Measurements from ENCODE around the gene ATF7IP.
A peak's percentile ranks its signal among the peaks of the same experiment; 100 is the strongest.
"Not testable (repeated sequence)": the region's sequence is repeated elsewhere in the genome, so short reads cannot be mapped to it uniquely, and the experiment has no call there.

ATF7IP gene, protein sequence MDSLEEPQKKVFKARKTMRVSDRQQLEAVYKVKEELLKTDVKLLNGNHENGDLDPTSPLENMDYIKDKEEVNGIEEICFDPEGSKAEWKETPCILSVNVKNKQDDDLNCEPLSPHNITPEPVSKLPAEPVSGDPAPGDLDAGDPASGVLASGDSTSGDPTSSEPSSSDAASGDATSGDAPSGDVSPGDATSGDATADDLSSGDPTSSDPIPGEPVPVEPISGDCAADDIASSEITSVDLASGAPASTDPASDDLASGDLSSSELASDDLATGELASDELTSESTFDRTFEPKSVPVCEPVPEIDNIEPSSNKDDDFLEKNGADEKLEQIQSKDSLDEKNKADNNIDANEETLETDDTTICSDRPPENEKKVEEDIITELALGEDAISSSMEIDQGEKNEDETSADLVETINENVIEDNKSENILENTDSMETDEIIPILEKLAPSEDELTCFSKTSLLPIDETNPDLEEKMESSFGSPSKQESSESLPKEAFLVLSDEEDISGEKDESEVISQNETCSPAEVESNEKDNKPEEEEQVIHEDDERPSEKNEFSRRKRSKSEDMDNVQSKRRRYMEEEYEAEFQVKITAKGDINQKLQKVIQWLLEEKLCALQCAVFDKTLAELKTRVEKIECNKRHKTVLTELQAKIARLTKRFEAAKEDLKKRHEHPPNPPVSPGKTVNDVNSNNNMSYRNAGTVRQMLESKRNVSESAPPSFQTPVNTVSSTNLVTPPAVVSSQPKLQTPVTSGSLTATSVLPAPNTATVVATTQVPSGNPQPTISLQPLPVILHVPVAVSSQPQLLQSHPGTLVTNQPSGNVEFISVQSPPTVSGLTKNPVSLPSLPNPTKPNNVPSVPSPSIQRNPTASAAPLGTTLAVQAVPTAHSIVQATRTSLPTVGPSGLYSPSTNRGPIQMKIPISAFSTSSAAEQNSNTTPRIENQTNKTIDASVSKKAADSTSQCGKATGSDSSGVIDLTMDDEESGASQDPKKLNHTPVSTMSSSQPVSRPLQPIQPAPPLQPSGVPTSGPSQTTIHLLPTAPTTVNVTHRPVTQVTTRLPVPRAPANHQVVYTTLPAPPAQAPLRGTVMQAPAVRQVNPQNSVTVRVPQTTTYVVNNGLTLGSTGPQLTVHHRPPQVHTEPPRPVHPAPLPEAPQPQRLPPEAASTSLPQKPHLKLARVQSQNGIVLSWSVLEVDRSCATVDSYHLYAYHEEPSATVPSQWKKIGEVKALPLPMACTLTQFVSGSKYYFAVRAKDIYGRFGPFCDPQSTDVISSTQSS

DNA sequence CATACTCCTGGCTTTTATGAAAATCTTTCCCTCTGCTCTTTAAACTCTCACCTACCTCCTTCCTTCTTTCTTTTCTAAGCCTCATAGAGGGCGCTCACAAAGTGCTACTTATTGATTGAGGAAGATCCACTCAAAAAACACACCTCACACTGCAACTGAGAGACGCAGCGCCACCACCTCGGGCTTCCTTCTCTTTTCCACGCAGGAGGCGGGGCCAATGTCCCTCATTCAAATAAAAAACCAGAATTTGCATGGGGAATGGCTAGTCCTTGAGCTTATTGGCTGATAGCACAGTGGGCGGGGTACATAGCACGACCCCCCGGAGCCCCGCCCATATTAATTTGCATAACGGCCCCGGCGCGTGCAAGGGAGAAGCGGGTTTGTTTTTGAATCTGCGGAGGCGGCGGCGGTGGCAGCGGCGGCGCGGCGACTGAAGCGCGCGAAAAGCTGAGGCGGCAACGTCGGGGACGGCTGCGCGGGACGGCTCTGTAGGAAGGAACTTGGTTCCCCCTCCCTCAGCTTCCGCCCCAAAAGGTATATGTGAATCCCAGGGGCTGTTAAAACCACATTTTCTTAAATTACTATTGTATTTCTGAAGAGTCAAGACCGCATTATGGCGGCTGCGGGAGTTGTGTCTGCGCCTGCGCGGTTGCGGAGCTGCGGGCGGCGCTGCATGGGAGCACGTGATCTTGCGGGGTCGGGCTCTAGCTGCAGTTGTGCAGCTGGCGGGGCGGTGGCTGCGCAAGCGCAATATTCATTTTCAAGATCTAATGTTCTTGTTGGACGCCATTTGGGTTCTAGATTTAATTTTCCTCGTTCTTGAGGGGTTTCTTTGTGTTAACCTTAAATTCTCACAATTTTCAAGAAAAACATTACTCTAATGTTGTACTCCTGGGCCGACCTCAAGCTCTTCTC, at the start of gene ATF7IP:
ATF7IP (plus strand) TSS at position 389 of the 915 bp plus-strand sequence. CDS start 58,234 bp downstream, outside the sequence.
- DNase-seq, result peak; percentile 83 to 98 (median 91)
- intact Hi-C loops (cut with DNase I), result loop anchor here (1.0 to 5.0 kb wide), 3 partner anchors 52 to 128 kb away; no protein-coding TSS in a partner anchor

DNA sequence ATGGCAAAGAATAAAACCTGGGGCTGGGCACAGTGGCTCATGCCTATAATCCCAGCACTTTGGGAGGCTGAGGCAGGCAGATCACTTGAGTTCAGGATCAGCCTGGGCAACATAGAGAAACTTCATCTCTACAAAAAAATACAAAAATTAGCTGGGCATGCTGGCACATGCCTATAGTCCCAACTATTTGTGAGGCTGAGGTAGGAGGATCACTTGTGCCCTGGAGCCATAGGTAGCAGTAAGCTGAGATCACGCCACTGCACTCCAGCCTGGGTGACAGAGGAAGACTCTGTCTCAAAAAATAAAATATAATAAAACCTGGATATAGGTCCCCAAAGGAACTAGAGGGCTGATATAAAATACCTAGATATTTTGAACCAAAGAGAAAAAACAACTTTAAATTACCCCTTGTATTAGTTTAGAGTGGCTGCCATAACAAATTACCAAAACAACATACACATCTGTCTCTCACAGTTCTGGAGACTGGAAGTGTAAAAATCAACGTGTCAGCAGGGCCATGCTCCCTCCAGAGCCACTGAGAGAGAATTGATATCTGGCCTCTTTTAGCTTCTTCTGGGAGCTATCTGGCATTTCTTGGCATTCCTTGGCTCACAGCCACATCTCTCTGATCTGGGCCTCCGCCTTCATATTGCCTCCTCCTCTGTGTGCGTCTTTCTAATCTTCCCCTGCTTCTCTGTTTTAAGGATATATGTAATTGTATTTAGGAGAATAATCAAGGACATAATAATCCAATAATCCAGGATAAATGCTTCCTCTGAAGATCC, 47.9 kb upstream of the ATF7IP start:
- DNase-seq, result no peak
- intact Hi-C loops (cut with DNase I), result no loop called here

DNA sequence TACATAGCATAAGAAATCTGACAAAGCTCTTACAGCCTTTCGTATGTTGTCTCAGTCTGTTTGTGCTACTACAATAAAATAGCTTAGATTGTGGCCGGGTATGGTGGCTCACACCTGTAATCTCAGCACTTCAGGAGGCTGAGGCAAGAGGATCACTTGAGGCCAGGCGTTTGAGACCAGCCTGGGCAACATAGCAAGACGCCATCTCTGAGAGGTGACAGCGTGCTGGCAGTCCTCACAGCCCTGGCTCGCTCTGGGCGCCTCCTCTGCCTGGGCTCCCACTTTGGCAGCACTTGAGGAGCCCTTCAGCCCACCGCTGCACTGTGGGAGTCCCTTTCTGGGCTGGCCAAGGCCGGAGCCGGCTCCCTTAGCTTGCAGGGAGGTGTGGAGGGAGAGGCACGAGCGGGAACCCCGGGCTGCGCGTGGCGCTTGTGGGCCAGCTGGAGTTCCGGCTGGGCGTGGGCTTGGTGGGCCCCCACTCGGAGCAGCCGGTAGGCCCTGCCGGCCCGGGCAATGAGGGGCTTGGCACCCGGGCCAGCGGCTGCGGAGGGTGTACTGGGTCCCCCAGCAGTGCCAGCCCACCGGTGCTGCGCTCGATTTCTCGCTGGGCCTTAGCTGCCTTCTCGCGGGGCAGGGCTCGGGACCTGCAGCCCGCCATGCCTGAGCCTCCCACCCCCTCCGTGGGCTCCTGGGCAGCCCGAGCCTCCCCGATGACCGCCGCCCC, 45.6 kb upstream of the ATF7IP start:
- intact Hi-C loops (cut with DNase I); DNase-seq: not testable (repeated sequence)

DNA sequence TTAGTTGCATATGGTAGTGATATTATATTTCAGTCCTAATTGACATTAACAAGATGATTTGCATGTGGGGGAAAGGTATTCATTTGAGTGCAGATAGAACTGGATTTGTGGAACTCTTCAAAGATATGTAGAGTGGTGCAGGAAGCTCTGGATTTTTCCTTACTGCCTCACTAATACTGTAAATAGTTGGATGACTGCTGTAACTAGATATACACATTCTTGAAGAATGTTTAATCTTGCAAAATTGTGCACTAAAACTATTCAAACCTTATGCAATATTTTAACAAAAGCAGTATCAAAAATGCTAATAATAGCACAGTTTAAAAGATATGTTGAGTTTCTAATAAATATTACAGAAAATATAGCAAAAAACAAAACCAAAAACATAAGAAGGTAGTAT, 43.1 kb upstream of the ATF7IP start:
- intact Hi-C loops (cut with DNase I), result no loop called here
- DNase-seq, result no peak

DNA sequence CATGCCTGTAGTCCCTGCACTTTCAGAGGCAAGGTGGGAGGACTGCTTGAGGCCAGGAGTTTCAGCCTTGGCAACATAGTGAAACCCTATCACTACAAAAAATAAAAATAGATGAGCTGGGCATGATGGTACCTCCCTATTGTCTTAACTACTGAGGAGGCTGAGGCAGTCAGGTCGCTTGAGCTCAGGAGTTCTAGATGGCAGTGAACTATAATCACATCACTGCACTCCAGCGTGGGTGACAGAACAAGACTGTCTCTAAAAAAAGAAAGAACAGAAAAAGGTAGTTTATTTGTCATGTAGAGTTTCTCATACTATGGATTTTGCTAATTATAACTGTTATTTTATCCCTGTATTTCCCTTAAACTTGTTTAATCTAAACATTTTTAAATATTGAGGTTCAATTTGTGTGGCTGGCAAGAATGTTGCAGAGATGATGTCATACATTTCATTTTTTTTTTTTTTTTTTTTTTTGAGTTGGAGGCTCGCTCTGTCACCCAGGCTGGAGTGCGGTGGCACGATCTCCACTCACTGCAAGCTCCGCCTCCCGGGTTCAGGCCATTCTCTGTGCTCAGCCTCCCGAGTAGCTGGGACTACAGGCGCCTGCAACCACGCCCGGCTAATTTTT, 39.7 kb upstream of the ATF7IP start:
- intact Hi-C loops (cut with DNase I), result no loop called here
- DNase-seq, result no peak

DNA sequence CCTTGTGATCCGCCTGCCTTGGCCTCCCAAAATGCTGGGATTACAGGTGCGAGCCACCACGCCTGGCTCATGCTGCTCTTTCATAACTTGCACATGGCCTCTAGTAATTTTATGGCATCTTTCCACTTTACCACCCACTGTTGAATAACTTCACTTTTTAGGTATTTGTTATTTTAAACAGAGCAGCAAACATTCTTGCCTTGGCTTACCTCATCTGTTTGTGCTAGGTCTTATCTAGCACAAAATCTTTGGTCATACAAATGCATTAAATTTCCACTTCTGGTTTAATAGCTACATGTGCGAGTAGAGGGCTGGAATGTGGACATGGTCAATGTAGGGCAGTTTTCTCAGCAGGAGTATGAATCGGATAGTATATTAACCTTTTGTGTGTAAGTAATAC, 38.8 kb upstream of the ATF7IP start:
- intact Hi-C loops (cut with DNase I), result no loop called here
- no peak for DNase-seq

DNA sequence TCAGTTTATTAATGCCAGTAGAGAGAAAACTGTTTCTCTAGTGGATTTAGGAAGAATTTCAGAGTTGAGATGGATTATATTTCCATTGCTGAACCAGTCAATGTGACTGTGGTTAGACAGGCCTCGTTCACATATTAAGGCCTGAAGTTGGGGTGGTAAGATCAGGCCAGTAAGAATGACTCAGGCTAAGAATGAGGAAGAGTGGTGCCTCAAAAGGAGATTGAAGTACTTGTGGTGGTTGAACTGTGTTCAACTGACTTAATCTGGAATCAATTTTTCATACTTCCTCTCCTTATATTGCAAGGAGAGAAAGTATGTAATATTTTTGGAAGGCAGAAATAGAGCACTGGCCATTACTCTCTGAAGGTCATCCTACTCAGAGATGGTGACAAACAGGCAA, 37.8 kb upstream of the ATF7IP start:
- DNase-seq, result no peak
- intact Hi-C loops (cut with DNase I), result no loop called here

DNA sequence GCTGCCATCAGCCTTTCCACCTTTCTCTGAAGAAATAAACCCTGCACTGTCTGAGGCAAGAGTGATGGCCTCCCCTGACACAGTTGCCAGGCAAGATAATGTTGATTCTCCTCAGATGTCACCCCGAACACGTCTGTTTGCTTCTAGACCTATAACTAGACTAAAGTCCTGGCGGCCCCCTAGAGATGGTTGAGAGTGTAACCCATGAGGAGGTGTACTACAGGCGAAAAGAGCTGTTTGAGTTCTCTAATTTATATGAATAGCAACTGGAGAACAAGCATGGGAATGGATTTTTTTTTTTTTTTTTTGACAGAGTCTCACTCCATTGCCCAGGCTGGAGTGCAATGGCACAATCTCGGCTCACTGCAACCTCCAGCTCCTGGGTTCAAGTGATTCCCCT, 33.0 kb upstream of the ATF7IP start:
- intact Hi-C loops (cut with DNase I), result no loop called here
- DNase-seq, result no peak

DNA sequence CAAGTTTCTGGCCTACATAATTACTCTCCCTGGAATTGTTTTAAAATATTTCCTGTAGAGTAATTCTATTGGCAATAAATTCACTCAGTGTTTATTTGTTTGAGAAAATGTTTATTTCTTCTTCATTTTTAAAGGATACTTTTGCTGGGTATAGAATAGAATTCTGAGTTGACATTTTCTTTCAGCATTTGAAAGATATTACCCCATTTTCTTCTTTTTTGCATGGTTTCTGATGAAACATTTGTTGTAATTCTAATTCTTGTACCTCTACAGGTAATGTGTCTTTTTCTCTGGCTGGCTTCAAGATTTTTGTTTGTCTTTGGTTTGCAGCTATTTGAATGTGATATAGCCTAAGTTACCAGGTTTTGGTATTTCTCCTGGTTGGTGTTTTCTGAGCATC, 25.1 kb upstream of the ATF7IP start:
- DNase-seq, result no peak

DNA sequence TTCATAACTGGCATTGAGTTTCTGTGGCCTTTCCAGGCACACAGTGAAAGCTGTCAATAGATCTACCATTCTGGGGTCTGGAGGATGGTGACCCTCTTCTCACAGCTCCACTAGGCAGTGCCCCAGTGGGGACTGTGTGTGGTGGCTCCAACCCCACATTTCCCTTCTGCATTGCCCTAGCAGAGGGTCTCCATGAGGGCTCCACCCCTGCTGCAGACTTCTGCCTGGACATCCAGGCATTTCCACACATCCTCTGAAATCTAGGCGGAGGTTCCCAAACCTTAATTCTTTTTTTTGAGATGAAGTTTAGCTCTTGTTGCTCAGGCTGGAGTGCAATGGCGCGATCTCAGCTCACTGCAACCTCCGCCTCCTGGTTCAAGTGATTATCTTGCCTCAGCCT, 14.0 kb upstream of the ATF7IP start:
- DNase-seq; intact Hi-C loops (cut with DNase I): not testable (repeated sequence)

More for the DNA sequence above, 25.1 kb upstream of the ATF7IP start:
- intact Hi-C loops (cut with DNase I), result no loop called here

DNA sequence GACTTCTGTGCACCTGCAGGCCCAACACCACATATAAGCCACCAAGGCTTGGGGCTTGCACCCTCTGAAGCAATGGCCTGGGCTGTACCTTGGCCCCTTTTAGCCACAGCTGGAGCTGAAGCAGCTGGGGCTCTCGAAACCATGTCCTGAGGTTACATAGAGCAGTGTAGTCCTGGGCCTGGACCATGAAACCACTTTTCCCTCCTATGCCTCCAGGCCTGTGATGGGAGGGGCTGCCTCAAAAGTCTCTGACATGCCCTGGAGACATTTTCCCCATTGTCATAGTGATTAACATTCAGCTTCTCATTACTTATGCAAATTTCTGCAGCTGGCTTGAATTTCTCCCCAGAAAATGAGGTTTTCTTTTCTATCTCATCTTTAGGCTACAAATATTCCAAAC, 13.4 kb upstream of the ATF7IP start:
- DNase-seq; intact Hi-C loops (cut with DNase I): not testable (repeated sequence)

DNA sequence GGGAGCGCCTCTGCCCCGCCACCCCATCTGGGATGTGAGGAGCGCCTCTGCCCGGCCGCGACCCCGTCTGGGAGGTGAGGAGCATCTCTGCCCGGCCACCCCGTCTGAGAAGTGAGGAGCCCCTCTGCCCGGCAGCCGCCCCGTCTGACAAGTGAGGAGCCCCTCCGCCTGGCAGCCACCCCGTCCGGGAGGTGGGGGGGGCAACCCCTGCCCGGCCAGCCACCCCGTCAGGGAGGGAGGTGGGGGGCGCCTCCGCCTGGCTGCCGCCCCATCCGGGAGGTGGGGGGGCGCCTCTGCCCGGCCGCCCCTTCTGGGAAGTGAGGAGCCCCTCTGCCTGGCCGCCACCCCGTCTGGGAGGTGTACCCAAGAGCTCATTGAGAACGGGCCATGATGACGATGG, 10.8 kb upstream of the ATF7IP start:
- intact Hi-C loops (cut with DNase I); DNase-seq: not testable (repeated sequence)

DNA sequence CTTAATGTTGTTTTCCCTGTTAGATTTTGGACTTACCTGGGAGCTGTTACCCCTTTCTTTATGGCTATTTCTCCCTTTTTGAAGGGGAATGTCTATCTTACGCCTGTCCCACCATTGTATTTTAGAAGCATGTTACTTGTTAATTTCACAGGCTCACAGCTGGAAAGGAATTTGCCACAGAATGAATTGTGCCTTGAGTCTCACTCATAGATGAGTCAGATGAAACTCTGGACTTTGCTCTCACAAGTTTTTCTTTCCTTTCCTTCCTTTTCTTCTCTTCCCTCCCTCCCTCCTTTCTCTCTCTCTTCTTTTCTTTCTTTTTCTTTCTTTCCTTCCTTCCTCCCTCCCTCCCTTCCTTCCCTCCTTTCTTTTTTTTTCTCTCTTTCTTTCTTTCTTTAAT, 9.3 kb upstream of the ATF7IP start:
- no peak for DNase-seq
- intact Hi-C loops (cut with DNase I), result no loop called here

DNA sequence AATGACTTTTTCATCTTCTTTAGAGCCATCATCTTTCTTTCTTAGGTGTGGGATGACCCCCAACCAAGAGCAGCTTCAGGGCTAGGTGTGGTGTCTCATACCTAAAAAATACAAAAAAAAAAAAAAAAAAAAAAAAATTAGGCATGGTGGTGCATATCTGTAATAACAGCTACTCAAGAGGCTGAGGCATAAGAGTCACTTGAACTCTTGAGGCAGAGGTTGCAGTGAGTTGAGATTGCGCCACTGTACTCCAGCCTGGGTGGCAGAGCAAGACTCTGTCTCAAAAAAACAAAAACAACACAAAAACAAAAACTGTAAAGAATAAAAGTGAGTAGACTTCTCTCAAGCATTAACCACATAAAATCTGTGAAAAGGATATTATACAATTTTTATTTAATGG, 8.0 kb upstream of the ATF7IP start:
- DNase-seq, result no peak
- intact Hi-C loops (cut with DNase I), result no loop called here

DNA sequence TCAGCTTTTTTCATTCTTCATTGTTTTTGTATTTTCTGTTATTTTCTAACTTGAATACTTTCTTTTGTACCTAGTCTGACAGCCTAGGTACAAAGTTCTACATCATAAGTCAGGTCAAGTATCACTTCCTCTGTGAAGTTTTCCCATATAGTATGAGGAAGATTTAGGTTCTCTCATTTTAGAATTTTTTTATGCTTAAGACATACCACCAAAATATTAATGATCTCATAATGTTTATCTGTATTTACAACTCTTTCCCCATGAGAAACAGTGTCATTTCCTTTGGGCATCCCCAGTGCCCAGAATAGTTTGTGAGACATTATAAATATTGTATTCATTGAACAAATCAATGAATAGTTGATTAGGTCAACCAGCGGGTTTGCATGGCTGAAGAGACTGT, 3.1 kb upstream of the ATF7IP start:
- DNase-seq, result no peak
- intact Hi-C loops (cut with DNase I), result no loop called here

DNA sequence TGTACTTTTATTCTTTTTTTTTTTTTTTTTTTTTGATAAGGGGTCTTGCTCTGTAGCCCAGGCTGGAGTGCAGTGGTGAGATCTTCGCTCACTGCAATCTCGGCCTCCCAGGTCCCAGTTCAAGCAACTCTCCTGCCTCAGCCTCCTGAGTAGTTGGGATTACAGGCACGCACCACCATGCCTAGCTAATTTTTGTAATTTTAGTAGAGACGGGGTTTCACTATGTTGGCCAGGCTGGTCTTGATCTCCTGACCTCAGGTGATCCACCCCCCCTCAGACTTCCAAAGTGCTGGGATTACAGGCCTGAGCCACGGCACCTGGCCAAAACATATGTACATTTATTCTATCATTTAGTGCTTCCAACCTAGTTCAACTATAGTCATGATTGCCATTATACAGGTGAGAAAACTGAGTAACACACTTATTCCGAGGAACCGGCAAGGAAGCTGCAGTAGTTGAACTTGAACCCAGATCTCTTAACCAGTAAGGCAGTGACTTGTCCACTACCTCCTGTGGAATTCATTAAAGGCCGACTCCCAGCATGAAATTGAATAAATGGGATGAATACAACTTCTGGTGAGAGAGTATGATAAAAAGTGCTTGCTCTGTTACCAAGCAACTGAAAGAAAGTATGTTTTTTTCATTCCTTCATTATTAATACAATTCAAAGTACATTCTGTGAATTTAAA, 755 bp upstream of the ATF7IP start:
- intact Hi-C loops (cut with DNase I), result loop anchor here (1.0 to 5.0 kb wide), 3 partner anchors 53 to 127 kb away; no protein-coding TSS in a partner anchor
- DNase-seq, result no peak

Data from posterior cingulate gyrus (tissue), 11 donors.